Spleen (tissue), 11 donors: ENCODE data around the gene ELFN2. TPM values are rescaled to one million over a fixed set of nuclear protein-coding genes. Genes with fewer than 3 reads are reported as not detected.

ENCODE experiments used
- DNase-seq: peaks from one replicate; pipeline ENCODE4 v3.0.0-alpha.2; 2020
- H3K27ac ChIP-seq, 8 donors: fragments of 200-600 bp; sonication (generic) in 7 of 8; 1 replicate in 4 of 8; 2 replicates in 4 of 8; pipeline versions ENCODE4 v1.5.0 to v1.8.0; 2016 to 2021; ENCODE audit warnings: inconsistent platforms in 4 of 8, mild to moderate bottlenecking in 4 of 8, moderate library complexity in 1 of 8
- H3K27me3 ChIP-seq, 7 donors: fragments of 200-600 bp; sonication (generic) in 6 of 7; replicated peaks in 1 of 7; 1 replicate in 4 of 7; 2 replicates in 3 of 7; pipeline versions ENCODE4 v1.5.0 to v1.8.0; 2016 to 2021; ENCODE audit warnings: inconsistent platforms in 3 of 7, mild to moderate bottlenecking in 1 of 7
- H3K36me3 ChIP-seq, 6 donors: fragments of 200-600 bp; sonication (generic) in 5 of 6; 1 replicate in 4 of 6; 2 replicates in 2 of 6; pipeline versions ENCODE4 v1.5.0 to v1.8.0; 2016 to 2021; ENCODE audit warnings: inconsistent platforms in 2 of 6
- H3K4me1 ChIP-seq, 6 donors: fragments of 200-600 bp; sonication (generic) in 5 of 6; 1 replicate in 3 of 6; 2 replicates in 3 of 6; pipeline versions ENCODE4 v1.5.0 to v1.8.0; 2016 to 2021; ENCODE audit warnings: inconsistent platforms in 3 of 6
- H3K4me3 ChIP-seq, 8 donors: fragments of 200-600 bp; sonication (generic) in 7 of 8; 1 replicate in 4 of 8; 2 replicates in 4 of 8; pipeline versions ENCODE4 v1.5.0 to v1.8.0; 2016 to 2021; ENCODE audit warnings: inconsistent platforms in 4 of 8, mild to moderate bottlenecking in 4 of 8, moderate library complexity in 2 of 8
- H3K9me3 ChIP-seq, 8 donors: fragments of 200-600 bp; sonication (generic) in 7 of 8; 1 replicate in 4 of 8; 2 replicates in 4 of 8; pipeline versions ENCODE4 v1.5.0 to v1.8.0; 2016 to 2021; ENCODE audit warnings: inconsistent platforms in 4 of 8
- POLR2A ChIP-seq, 3 donors: fragments of 450-650 bp; IDR thresholded peaks; one replicate each; pipeline ENCODE4 v1.5.1; 2017; ENCODE audit warnings: antibody characterized with exemption in 3 of 3, mild to moderate bottlenecking in 1 of 3
- POLR2AphosphoS5 ChIP-seq, 3 donors: sonication (generic); formaldehyde crosslinking; IDR thresholded peaks; one replicate each; pipeline ENCODE4 v1.5.1; 2017; ENCODE audit warnings: antibody characterized with exemption in 3 of 3
- WGBS, 5 donors: extraction: QIAGEN DNeasy Blood & Tissue Kit in 3 of 5; methylation state at CpG; one replicate each; pipeline versions ENCODE4 v1.1.5 to v1.1.7; 2013 to 2018; 5-methylcytosine and 5-hydroxymethylcytosine counted together
- intact Hi-C: fragments of 100-400 bp; cut with DNase I; formaldehyde crosslinking; loops from one replicate; pipeline ENCODE4 v1.15.0; 2023; ENCODE audit warnings: low total_unique reads
- polyA plus RNA-seq, 3 donors: library from polyadenylated mRNA; stranded (reverse); fragments of 200-250 nt; gene quantifications; one replicate each; pipeline ENCODE4 v1.2.1, GENCODE V29; 2013
- total RNA-seq, 7 donors: library from RNA; depleted of rRNA in 3 of 7; stranded (reverse); fragments of >200 nt in 3 of 7; fragmentation: NEBNext Ultra II Directional in 4 of 7; extraction: Animal tissue kit (Norgen Biotek cat#: 25700) in 4 of 7; gene quantifications; one replicate each; pipeline versions ENCODE4 v1.1.0 to v1.2.1, GENCODE V29; 2016 to 2021
- TF ChIP-seq, protein P1 (sequence below), 11 experiments: fragments of 200-600 bp in 7 of 11; fragments of 450-650 bp in 4 of 11; sonication (generic) in 4 of 11; IDR thresholded peaks in 8 of 11; conservative IDR thresholded peaks in 3 of 11; 1 replicate in 7 of 11; 2 replicates in 4 of 11; pipeline versions ENCODE4 v1.4.0 to v1.8.0; 2016 to 2021; ENCODE audit warnings: antibody characterized with exemption in 11 of 11, inconsistent platforms in 4 of 11, mild to moderate bottlenecking in 1 of 11
- donor health status: healthy with polysubstance abuse.
- donor health status: DM: no; HTN: no; CAD: no; lungs with moderate emphysema.
- donor health status: DM: no; HTN: no; CAD: no.
- donor health status: Bipolar disorder and iron deficiency.
- donor health status: healthy.
- donor health status: DM: no; HTN: no; CAD: no.
- donor health status: DM: yes; HTN: yes; CAD: no.

ELFN2 gene
- total and polyA plus RNA-seq, 10 donors = 0.02 to 0.19 (median 0.07) TPM; not detected in 1

DNA sequence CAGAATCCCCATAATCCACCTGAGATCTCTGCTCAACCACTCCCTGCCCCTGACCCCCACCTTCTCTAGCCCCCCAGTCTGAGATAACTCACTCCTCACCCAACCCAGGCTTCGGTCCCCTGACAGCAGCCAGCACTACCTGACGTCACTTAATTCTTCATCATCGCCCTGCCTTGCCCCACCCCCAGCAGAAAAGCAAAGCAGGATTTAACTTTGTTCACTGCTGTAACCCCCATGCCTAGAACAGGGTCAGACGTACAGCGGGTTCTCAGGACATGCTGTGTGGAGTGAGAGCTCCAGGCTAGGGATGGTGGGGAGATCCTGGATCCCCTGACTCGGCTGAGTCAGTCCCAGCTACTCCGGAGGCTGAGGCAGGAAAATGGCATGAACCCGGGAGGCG lies 45.8 kb downstream of the ELFN2 start:
- 64 to 77% (median 72%) methylated on average over 9 of the region's 9 CpGs for WGBS, 5 donors
- TF ChIP-seq POLR2A (IDR thresholded peaks at IDR 0.05) = no peak
- no peak for TF ChIP-seq POLR2AphosphoS5 (IDR thresholded peaks at IDR 0.05)
- TF ChIP-seq, protein P1, sequence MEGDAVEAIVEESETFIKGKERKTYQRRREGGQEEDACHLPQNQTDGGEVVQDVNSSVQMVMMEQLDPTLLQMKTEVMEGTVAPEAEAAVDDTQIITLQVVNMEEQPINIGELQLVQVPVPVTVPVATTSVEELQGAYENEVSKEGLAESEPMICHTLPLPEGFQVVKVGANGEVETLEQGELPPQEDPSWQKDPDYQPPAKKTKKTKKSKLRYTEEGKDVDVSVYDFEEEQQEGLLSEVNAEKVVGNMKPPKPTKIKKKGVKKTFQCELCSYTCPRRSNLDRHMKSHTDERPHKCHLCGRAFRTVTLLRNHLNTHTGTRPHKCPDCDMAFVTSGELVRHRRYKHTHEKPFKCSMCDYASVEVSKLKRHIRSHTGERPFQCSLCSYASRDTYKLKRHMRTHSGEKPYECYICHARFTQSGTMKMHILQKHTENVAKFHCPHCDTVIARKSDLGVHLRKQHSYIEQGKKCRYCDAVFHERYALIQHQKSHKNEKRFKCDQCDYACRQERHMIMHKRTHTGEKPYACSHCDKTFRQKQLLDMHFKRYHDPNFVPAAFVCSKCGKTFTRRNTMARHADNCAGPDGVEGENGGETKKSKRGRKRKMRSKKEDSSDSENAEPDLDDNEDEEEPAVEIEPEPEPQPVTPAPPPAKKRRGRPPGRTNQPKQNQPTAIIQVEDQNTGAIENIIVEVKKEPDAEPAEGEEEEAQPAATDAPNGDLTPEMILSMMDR (IDR thresholded peaks at IDR 0.05 in 8 of 11, conservative IDR thresholded peaks at IDR 0.05 in 3 of 11) = no peak
- no peaks in the 10 kb centered on the region for H3K9me3 ChIP-seq
- H3K4me3 ChIP-seq = no peak overlapping the region
- H3K4me1 ChIP-seq = no peaks in the 10 kb centered on the region
- intact Hi-C loops = no loop called here
- DNase-seq = no peak
- H3K27me3 ChIP-seq = peaks cover 0 to 76% (median 14%) of the 10 kb centered on the region in 7 donors
- H3K36me3 ChIP-seq = no peaks in the 10 kb centered on the region
- no peak overlapping the region for H3K27ac ChIP-seq

DNA sequence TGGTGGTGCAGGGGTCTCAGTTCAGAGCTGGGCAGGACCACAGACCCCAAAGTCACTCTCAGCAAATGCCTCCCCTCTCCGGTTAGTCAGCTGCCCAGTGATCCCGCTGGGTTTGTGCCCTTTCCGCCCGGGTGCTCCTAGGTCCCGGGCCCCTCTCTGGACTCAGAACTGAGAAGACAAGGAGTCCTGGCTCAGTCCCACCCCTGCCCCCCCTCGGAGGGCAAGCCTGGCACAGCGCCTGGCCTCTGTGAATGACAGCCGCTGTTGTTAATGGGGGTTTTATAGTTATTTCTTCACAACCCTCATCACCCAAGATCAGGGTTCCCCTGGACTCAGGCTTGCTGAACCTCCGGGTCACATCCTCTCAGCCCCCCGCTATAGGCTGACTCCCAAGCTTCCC lies 47.6 kb downstream of the ELFN2 start:
- WGBS, 5 donors = 49 to 76% (median 70%) methylated on average over 6 to 10 of the region's 10 CpGs
- Histone ChIP-seq H3K9me3 (no peaks in the 10 kb centered on the region), H3K27ac (no peak overlapping the region), H3K27me3 (peaks cover 0 to 76% (median 27%) of the 10 kb centered on the region in 7 donors), H3K4me3 (no peak overlapping the region), H3K4me1 (no peaks in the 10 kb centered on the region), H3K36me3 (no peaks in the 10 kb centered on the region)
- no peak for DNase-seq
- no peak for TF ChIP-seq POLR2AphosphoS5 (IDR thresholded peaks at IDR 0.05)
- no peak for TF ChIP-seq POLR2A (IDR thresholded peaks at IDR 0.05)
- TF ChIP-seq, protein P1 (IDR thresholded peaks at IDR 0.05 in 8 of 11, conservative IDR thresholded peaks at IDR 0.05 in 3 of 11) = no peak
- intact Hi-C loops = no loop called here

DNA sequence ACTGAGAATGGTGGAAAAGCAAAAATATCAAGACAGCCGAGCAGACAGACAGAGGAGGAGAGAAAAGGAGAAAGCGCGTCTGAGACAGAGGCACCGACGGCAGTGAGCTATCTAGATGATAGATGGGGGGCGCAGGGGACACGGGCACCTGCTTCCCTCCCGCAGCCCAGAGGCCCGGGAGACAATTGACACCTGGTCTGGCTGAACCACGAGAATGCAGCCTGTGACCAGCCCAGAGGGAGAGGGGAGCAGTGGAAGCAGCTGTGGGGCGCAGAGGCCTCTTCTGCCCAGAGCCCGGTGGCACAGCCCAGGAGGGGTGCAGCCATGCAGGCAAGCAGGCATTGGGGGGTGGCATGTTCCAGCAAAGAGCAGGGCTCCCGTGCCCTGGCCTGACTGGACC lies 48.2 kb downstream of the ELFN2 start:
- intact Hi-C loops = no loop called here
- Histone ChIP-seq H3K4me3 (no peak overlapping the region), H3K27ac (no peak overlapping the region), H3K9me3 (no peaks in the 10 kb centered on the region), H3K4me1 (no peaks in the 10 kb centered on the region), H3K36me3 (no peaks in the 10 kb centered on the region), H3K27me3 (peaks cover 0 to 81% (median 32%) of the 10 kb centered on the region in 7 donors)
- TF ChIP-seq POLR2AphosphoS5 (IDR thresholded peaks at IDR 0.05) = peak in 1 of 3 donors; percentile 11
- TF ChIP-seq, protein P1 (IDR thresholded peaks at IDR 0.05 in 8 of 11, conservative IDR thresholded peaks at IDR 0.05 in 3 of 11) = no peak
- TF ChIP-seq POLR2A (IDR thresholded peaks at IDR 0.05) = no peak
- 22 to 45% (median 39%) methylated on average over 13 of the region's 13 CpGs for WGBS, 5 donors
- no peak for DNase-seq

DNA sequence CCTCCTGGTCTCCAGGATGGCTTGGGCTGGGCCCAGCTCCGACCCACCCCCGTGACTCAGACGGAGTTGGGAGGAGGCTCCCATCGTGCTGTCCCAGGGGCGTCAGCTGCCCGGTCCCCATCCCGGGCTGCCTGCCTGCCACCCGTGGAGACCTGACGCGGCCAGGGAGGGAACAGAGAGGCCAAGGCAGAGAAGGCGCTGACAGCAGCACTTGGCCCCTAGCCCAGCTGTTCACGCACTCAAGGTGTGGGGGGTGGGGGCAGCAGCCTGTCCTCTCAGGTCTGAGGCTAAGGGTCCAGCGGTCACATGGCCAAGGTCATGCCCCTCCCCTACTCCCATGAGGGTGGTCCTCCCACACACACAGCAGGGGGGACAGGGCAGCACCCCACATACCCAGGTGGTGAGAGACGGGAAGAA lies 48.6 kb downstream of the ELFN2 start:
- intact Hi-C loops = no loop called here
- no peak for DNase-seq
- Histone ChIP-seq H3K27me3 (peaks cover 0 to 86% (median 32%) of the 10 kb centered on the region in 7 donors), H3K27ac (no peak overlapping the region), H3K36me3 (no peaks in the 10 kb centered on the region), H3K4me3 (no peak overlapping the region), H3K9me3 (no peaks in the 10 kb centered on the region), H3K4me1 (no peaks in the 10 kb centered on the region)
- 49 to 74% (median 61%) methylated on average over 9 to 14 of the region's 14 CpGs for WGBS, 5 donors
- TF ChIP-seq, protein P1 (IDR thresholded peaks at IDR 0.05 in 8 of 11, conservative IDR thresholded peaks at IDR 0.05 in 3 of 11) = no peak
- TF ChIP-seq POLR2A (IDR thresholded peaks at IDR 0.05) = no peak
- TF ChIP-seq POLR2AphosphoS5 (IDR thresholded peaks at IDR 0.05) = no peak
